OCI-LY7 (cell line): ENCODE measurements around the gene TERB2. TPM values are rescaled to one million over a fixed set of nuclear protein-coding genes. Genes with fewer than 3 reads are reported as not detected.
"Not testable (repeated sequence)": the region's sequence is repeated elsewhere in the genome, so short reads cannot be mapped to it uniquely, and the experiment has no call there.

Source experiments
- BruUV-seq: library from RNA; stranded (reverse); fragments of 400-500 nt; replicated peaks from 2 replicates; lab custom pipeline; 2021; lab: Mats Ljungman, UMichigan
- CTCF ChIA-PET: fragments of 300-600 bp; sonication (Branson Sonifier 250); formaldehyde crosslinking; loops from one replicate; lab custom pipeline; 2022; ENCODE audit warnings: antibody characterized with exemption; ENCODE audit not compliant: unreplicated experiment; lab: Charles Lee
- POLR2A ChIA-PET: fragments of 300-600 bp; sonication (Branson Sonifier 250); formaldehyde crosslinking; loops from one replicate; lab custom pipeline; 2022; ENCODE audit warnings: antibody characterized with exemption; lab: Charles Lee
- DNase-seq: peaks from one replicate; pipeline ENCODE4 v3.0.0-alpha.2; 2015; ENCODE audit warnings: low spot score
- H2AFZ ChIP-seq: fragments of 200-600 bp; sonication (generic), shearing (Covaris generic); 2 replicates; pipeline ENCODE4 v1.6.1; 2014; ENCODE audit warnings: mild to moderate bottlenecking, antibody characterized with exemption, low read length, moderate library complexity
- H3K27ac ChIP-seq: fragments of 200-600 bp; sonication (generic); 2 replicates; pipeline ENCODE4 v1.5.1; 2014; ENCODE audit warnings: mixed run types, low read depth, mild to moderate bottlenecking, moderate library complexity, low read length, inconsistent platforms; ENCODE audit not compliant: poor library complexity, severe bottlenecking
- H3K36me3 ChIP-seq: fragments of 200-600 bp; sonication (generic); 2 replicates; pipeline ENCODE4 v1.6.1; 2014; ENCODE audit warnings: mild to moderate bottlenecking, antibody characterized with exemption, low read length, moderate library complexity, mixed read lengths; ENCODE audit not compliant: insufficient read depth
- H3K4me1 ChIP-seq: fragments of 200-600 bp; sonication (generic); 2 replicates; pipeline ENCODE4 v1.5.1; 2014; ENCODE audit warnings: mild to moderate bottlenecking, low read length; ENCODE audit not compliant: insufficient read depth, poor library complexity, severe bottlenecking
- H3K4me2 ChIP-seq: fragments of 200-600 bp; sonication (generic); 2 replicates; pipeline ENCODE4 v1.6.1; 2014; ENCODE audit warnings: mild to moderate bottlenecking, low read length
- H3K4me3 ChIP-seq: fragments of 200-600 bp; sonication (generic); 2 replicates; pipeline ENCODE4 v1.5.1; 2014; ENCODE audit warnings: mild to moderate bottlenecking, low read depth, low read length; ENCODE audit not compliant: poor library complexity, severe bottlenecking
- H3K79me2 ChIP-seq: fragments of 200-600 bp; sonication (generic); 2 replicates; pipeline ENCODE4 v1.6.1; 2016; ENCODE audit warnings: low read depth, mild to moderate bottlenecking, low read length, moderate library complexity, mixed read lengths; ENCODE audit not compliant: insufficient read depth
- H3K9me2 ChIP-seq: fragments of 200-600 bp; sonication (generic); 2 replicates; pipeline ENCODE4 v1.6.1; 2016; ENCODE audit warnings: mild to moderate bottlenecking, low read length, mixed read lengths; ENCODE audit not compliant: insufficient read depth
- H3K9me3 ChIP-seq: fragments of 200-600 bp; sonication (generic); 2 replicates; pipeline ENCODE4 v1.6.1; 2014; ENCODE audit warnings: mild to moderate bottlenecking, mixed run types, low read length, mixed read lengths
- H4K20me1 ChIP-seq: fragments of 200-600 bp; sonication (generic); 2 replicates; pipeline ENCODE4 v1.6.1; 2014; ENCODE audit warnings: mild to moderate bottlenecking, antibody characterized with exemption, low read length, moderate library complexity, mixed read lengths; ENCODE audit not compliant: insufficient read depth
- EZH2phosphoT487 ChIP-seq: fragments of 200-600 bp; sonication (generic); IDR thresholded peaks from 2 replicates; pipeline ENCODE4 v1.6.1; 2018; ENCODE audit warnings: low read depth, borderline replicate concordance, mild to moderate bottlenecking, mixed run types, antibody characterized with exemption, low read length, moderate library complexity, mixed read lengths
- intact Hi-C: fragments of 100-400 bp; cut with micrococcal nuclease; formaldehyde crosslinking; loops from one replicate; pipeline ENCODE4 v1.10.0; 2022; ENCODE audit not compliant: unreplicated experiment
- total RNA-seq, 2 experiments: library from RNA; depleted of rRNA in 1 of 2; stranded (reverse); fragments of >200 nt in 1 of 2; shearing (Covaris generic) in 1 of 2; gene quantifications; 2 replicates each; pipeline ENCODE4 v1.2.3, GENCODE V29; 2014 to 2022
- TF ChIP-seq, protein P1 (sequence below): fragments of 200-600 bp; sonication (generic); conservative IDR thresholded peaks from 2 replicates; pipeline ENCODE4 v1.5.1; 2014; ENCODE audit warnings: mild to moderate bottlenecking, antibody characterized with exemption, low read length, moderate library complexity, mixed read lengths

TERB2 gene
- total RNA-seq, 2 experiments from 2014 or later = not detected

DNA sequence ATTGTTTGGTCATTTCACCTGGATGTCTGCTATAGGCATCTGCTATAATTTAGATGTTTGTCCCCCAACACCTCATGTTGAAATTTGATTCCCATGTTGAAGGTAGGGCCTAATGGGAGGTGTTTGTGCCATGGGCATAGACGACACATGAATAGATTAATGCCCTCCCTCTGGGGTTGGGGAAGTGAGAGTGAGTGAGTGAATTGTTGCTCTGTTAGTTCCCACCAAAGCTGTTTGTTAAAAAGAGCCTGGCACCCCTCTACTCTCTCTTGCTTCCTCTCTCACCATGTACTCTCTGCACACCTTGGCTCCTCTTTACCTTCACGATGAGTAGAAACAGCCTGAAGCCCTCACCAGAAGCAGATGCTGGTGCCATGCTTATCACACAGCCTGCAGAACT lies 42.6 kb downstream of the TERB2 start:
- Histone ChIP-seq H3K4me1 (no peaks in the 10 kb centered on the region), H4K20me1 (no peaks in the 10 kb centered on the region), H3K79me2 (no peaks in the 10 kb centered on the region), H3K4me3 (no peak overlapping the region), H3K9me3 (no peaks in the 10 kb centered on the region), H3K27ac (no peak overlapping the region), H3K9me2 (no peaks in the 10 kb centered on the region), H3K4me2 (no peak overlapping the region), H2AFZ (no peak overlapping the region), H3K36me3 (no peaks in the 10 kb centered on the region)
- BruUV-seq = no TSS peak
- intact Hi-C loops = no loop called here
- ChIA-PET CTCF (no interaction called here), POLR2A (no interaction called here)
- TF ChIP-seq EZH2phosphoT487 = no peak
- TF ChIP-seq, protein P1, sequence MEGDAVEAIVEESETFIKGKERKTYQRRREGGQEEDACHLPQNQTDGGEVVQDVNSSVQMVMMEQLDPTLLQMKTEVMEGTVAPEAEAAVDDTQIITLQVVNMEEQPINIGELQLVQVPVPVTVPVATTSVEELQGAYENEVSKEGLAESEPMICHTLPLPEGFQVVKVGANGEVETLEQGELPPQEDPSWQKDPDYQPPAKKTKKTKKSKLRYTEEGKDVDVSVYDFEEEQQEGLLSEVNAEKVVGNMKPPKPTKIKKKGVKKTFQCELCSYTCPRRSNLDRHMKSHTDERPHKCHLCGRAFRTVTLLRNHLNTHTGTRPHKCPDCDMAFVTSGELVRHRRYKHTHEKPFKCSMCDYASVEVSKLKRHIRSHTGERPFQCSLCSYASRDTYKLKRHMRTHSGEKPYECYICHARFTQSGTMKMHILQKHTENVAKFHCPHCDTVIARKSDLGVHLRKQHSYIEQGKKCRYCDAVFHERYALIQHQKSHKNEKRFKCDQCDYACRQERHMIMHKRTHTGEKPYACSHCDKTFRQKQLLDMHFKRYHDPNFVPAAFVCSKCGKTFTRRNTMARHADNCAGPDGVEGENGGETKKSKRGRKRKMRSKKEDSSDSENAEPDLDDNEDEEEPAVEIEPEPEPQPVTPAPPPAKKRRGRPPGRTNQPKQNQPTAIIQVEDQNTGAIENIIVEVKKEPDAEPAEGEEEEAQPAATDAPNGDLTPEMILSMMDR = no peak
- DNase-seq = no peak

DNA sequence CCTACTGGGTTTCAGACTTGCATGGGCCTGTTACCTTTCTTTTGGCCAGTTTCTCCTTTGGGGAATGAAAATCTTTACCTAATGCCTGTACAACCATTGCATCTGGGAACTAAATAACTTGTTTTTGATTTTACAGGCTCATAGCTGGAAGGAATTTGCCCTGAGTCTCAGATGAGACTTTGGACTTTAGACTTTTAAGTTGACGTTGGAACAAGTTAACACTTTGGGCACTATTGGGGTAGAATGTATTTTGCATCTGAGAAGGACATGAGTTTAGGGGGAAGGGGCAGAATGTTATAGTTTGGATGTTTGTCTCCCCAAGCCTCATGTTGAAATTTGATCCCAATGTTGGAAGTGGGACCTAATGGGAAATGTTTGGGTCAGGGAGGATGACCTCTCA lies 44.7 kb downstream of the TERB2 start:
- H3K4me3 ChIP-seq, H3K79me2 ChIP-seq, POLR2A ChIA-PET, intact Hi-C loops, H3K36me3 ChIP-seq, BruUV-seq, H2AFZ ChIP-seq, H3K27ac ChIP-seq, H3K9me2 ChIP-seq, DNase-seq, H3K4me2 ChIP-seq, H3K9me3 ChIP-seq, H3K4me1 ChIP-seq, CTCF ChIA-PET, H4K20me1 ChIP-seq: not testable (repeated sequence)

GRCh38 chr15:45003731-45004410 lies 47.4 kb downstream of the TERB2 start:
- BruUV-seq, POLR2A ChIA-PET: not testable (repeated sequence)

GRCh38 chr15:45004590-45005175 lies 48.2 kb downstream of the TERB2 start:
- H3K79me2 ChIP-seq, H2AFZ ChIP-seq, intact Hi-C loops, H3K4me2 ChIP-seq, H3K36me3 ChIP-seq, POLR2A ChIA-PET, H3K4me3 ChIP-seq, H4K20me1 ChIP-seq, H3K4me1 ChIP-seq, BruUV-seq, H3K9me2 ChIP-seq, H3K27ac ChIP-seq, CTCF ChIA-PET, H3K9me3 ChIP-seq, DNase-seq: not testable (repeated sequence)

More at GRCh38 chr15:45003731-45004410, 47.4 kb downstream of the TERB2 start:
- DNase-seq, H3K79me2 ChIP-seq, CTCF ChIA-PET, H3K9me2 ChIP-seq, H3K9me3 ChIP-seq, H2AFZ ChIP-seq, intact Hi-C loops, H3K4me2 ChIP-seq, H3K27ac ChIP-seq, H3K4me3 ChIP-seq, H3K4me1 ChIP-seq, H3K36me3 ChIP-seq, H4K20me1 ChIP-seq: not testable (repeated sequence)
